ENCODE results near the gene SLC6A20. TPM values are rescaled to one million over a fixed set of nuclear protein-coding genes. Genes with fewer than 3 reads are reported as not detected.

SLC6A20 gene
- total and polyA plus RNA-seq, 7 donors, result 0.16 to 1.4 (median 0.60) TPM; not detected in 4

DNA sequence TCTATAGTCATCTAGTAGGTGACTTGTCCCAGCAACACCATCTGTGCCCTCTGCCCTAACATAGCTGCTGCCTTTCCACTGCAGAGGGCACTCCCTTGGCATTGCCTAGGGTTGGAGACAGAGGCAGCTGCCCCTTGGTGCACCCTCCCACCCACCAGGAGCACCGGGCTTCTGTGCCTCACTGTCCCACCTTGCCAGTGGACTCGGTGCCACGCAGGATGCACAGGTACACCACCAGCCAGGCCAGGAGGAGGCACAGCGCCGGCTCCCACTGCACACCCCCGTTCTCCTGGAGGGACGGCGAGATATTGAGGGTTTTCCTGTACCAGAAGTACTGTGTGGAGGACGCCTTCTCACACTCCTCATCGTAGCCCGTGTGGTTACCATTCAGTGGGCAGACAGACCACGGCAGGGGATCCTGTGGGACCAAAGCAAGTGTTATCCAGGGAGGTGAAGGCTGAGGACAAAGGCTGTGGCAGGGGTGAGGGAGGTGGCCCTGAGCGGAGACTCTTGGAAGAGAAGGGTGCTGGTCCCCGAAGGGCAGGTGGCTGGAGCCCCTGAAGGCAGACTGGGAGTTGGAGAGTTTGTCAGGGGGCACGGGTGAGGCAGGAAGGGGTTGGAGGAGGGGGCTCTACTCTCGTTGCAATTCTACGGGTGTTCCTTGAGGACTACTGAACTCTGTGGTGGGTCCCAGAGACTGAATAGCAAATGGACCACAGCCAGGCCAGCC is 20.6 kb downstream of the SLC6A20 start:
- WGBS, 2 donors, result 87 to 91% methylated on average over 17 of the region's 17 CpGs

GRCh38 chr3:45774581-45775521 is 21.5 kb downstream of the SLC6A20 start:
- Histone ChIP-seq H3K36me3 (no peaks in the 10 kb centered on the region), H3K9me3 (no peaks in the 10 kb centered on the region), H3K4me3 (no peak overlapping the region), H3K27me3 (no peaks in the 10 kb centered on the region), H3K4me1 (no peaks in the 10 kb centered on the region), H3K27ac (no peak overlapping the region)
- 83 to 89% methylated on average over 8 of the region's 8 CpGs for WGBS, 2 donors
- no peak for TF ChIP-seq POLR2AphosphoS5 (IDR thresholded peaks at IDR 0.05)
- TF ChIP-seq POLR2A (IDR thresholded peaks at IDR 0.05), result no peak
- TF ChIP-seq CTCF (IDR thresholded peaks at IDR 0.05), result no peak
- no peak for TF ChIP-seq EP300 (IDR thresholded peaks at IDR 0.05)
- no peak for DNase-seq
- intact Hi-C loops (cut with DNase I), result no loop called here

More for the DNA sequence above, 20.6 kb downstream of the SLC6A20 start:
- Histone ChIP-seq H3K4me3 (no peak overlapping the region), H3K36me3 (no peaks in the 10 kb centered on the region), H3K27me3 (no peaks in the 10 kb centered on the region), H3K4me1 (no peaks in the 10 kb centered on the region), H3K9me3 (no peaks in the 10 kb centered on the region), H3K27ac (no peak overlapping the region)
- intact Hi-C loops (cut with DNase I), result no loop called here
- TF ChIP-seq POLR2AphosphoS5 (IDR thresholded peaks at IDR 0.05), result no peak
- no peak for TF ChIP-seq EP300 (IDR thresholded peaks at IDR 0.05)
- no peak for TF ChIP-seq CTCF (IDR thresholded peaks at IDR 0.05)
- TF ChIP-seq POLR2A (IDR thresholded peaks at IDR 0.05), result no peak
- DNase-seq, result peak; percentile 48

DNA sequence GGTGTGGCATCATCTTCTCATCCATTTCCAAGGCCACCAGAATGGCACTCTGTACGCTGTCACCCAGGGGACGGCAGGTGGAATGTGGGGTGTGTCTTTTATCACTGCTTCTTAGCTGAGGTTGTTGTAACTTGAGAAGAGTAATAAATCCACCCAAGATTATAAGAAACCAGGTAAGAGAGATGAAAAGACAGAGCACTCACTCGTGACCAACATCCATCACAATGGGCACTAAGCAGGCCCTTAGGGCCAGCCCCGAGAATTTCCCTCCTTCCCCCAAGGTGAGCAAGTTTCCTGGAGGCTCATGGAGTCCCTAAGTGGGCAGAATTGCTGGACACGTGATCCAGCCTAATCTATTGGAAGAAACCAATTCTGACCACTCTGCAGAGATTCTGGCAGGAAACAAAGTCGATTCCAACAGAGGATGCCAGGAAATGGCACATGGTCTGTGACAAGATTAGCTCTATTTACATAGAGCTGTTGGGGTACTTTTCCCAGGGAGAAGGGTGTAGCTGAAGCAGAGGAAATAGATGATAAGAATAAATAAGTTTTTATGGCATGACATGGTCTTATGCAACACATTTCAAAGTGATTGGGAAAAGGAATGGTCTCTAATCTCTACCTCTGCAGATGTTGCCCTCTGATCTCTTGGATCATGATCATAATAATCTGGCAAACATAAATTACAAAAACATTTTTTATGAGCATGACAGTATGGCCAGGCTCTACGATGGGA is 22.5 kb downstream of the SLC6A20 start:
- Histone ChIP-seq H3K4me1 (no peaks in the 10 kb centered on the region), H3K27ac (no peak overlapping the region), H3K36me3 (no peaks in the 10 kb centered on the region), H3K4me3 (no peak overlapping the region), H3K9me3 (no peaks in the 10 kb centered on the region), H3K27me3 (no peaks in the 10 kb centered on the region)
- no peak for DNase-seq
- no peak for TF ChIP-seq EP300 (IDR thresholded peaks at IDR 0.05)
- TF ChIP-seq CTCF (IDR thresholded peaks at IDR 0.05), result no peak
- no peak for TF ChIP-seq POLR2A (IDR thresholded peaks at IDR 0.05)
- TF ChIP-seq POLR2AphosphoS5 (IDR thresholded peaks at IDR 0.05), result no peak
- 17 to 52% methylated on average over 7 of the region's 7 CpGs for WGBS, 2 donors
- intact Hi-C loops (cut with DNase I), result no loop called here

GRCh38 chr3:45773072-45773471 is 23.3 kb downstream of the SLC6A20 start:
- no peaks in the 10 kb centered on the region for H3K9me3 ChIP-seq
- H3K27ac ChIP-seq, result no peak overlapping the region
- TF ChIP-seq POLR2AphosphoS5 (IDR thresholded peaks at IDR 0.05) (no peak), CTCF (IDR thresholded peaks at IDR 0.05) (no peak), EP300 (IDR thresholded peaks at IDR 0.05) (no peak), POLR2A (IDR thresholded peaks at IDR 0.05) (no peak)
- intact Hi-C loops (cut with DNase I), result no loop called here
- DNase-seq, result no peak
- whole genome bisulfite sequencing, 2 donors, result 18 to 78% methylated on average over 5 of the region's 5 CpGs
- no peak overlapping the region for H3K4me3 ChIP-seq
- no peaks in the 10 kb centered on the region for H3K27me3 ChIP-seq
- H3K4me1 ChIP-seq, result no peaks in the 10 kb centered on the region
- no peaks in the 10 kb centered on the region for H3K36me3 ChIP-seq

Data from sigmoid colon (tissue), 7 donors.